ENCODE measurements around the gene INSYN2B. TPM values are rescaled to one million over a fixed set of nuclear protein-coding genes. Genes with fewer than 3 reads are reported as not detected.

The INSYN2B gene
- total and polyA plus RNA-seq, 7 donors: under 0.01 to 0.27 (median 0.10) TPM; not detected in 3

DNA sequence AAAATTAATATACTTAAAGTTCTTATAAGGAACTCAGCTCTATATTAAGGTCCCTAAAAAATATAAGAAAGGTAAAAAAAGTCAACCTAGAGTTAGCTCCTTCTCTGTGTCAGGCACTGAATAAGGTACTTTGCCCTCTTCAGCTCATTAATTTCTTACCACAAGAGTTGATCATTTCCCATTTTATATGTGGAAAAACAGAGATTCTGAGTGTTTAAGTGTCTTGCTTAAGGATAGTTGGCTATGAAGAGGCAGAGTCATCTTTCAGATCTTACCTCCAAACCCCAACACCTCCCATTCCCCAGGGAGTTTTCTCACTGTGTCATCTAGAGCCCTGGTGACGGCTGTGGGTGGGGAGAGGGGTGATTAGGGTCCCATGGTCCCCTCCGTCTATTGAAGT is 40.6 kb downstream of the INSYN2B start:
- no peaks in the 10 kb centered on the region for H3K27me3 ChIP-seq
- WGBS, 2 donors: 72 to 84% methylated on average over 2 of the region's 2 CpGs
- H3K27ac ChIP-seq: no peak overlapping the region
- DNase-seq: no peak
- H3K9me3 ChIP-seq: no peaks in the 10 kb centered on the region
- H3K36me3 ChIP-seq: no peaks in the 10 kb centered on the region
- H3K4me1 ChIP-seq: no peaks in the 10 kb centered on the region
- no peak overlapping the region for H3K4me3 ChIP-seq
- TF ChIP-seq POLR2A (IDR thresholded peaks at IDR 0.05) (no peak), POLR2AphosphoS5 (IDR thresholded peaks at IDR 0.05) (no peak), EP300 (IDR thresholded peaks at IDR 0.05) (no peak)
- TF ChIP-seq, protein P1, sequence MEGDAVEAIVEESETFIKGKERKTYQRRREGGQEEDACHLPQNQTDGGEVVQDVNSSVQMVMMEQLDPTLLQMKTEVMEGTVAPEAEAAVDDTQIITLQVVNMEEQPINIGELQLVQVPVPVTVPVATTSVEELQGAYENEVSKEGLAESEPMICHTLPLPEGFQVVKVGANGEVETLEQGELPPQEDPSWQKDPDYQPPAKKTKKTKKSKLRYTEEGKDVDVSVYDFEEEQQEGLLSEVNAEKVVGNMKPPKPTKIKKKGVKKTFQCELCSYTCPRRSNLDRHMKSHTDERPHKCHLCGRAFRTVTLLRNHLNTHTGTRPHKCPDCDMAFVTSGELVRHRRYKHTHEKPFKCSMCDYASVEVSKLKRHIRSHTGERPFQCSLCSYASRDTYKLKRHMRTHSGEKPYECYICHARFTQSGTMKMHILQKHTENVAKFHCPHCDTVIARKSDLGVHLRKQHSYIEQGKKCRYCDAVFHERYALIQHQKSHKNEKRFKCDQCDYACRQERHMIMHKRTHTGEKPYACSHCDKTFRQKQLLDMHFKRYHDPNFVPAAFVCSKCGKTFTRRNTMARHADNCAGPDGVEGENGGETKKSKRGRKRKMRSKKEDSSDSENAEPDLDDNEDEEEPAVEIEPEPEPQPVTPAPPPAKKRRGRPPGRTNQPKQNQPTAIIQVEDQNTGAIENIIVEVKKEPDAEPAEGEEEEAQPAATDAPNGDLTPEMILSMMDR (IDR thresholded peaks at IDR 0.05): no peak
- intact Hi-C loops (cut with DNase I): no loop called here

DNA sequence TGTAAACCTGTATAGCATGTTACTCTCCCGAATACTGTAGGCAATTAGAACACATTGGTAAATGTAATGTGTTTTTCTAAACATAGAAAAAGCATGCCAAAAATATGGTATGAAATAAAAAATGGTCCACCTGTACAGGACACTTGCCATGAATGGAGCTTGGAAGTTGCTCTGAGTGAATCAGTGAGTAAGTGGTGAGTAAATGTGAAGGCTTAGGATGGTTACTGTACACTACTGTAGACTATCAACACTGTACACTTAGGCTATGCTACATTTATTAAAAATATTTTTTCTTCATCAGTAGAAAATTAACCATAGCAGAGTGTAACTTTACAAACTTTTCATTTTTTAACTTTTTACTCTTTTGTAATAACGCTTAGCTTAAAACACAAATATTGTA is 41.9 kb downstream of the INSYN2B start:
- Histone ChIP-seq H3K27me3 (no peaks in the 10 kb centered on the region), H3K36me3 (no peaks in the 10 kb centered on the region), H3K4me1 (no peaks in the 10 kb centered on the region), H3K27ac (no peak overlapping the region), H3K9me3 (no peaks in the 10 kb centered on the region), H3K4me3 (no peak overlapping the region)
- no peak for DNase-seq
- no peak for TF ChIP-seq POLR2A (IDR thresholded peaks at IDR 0.05)
- TF ChIP-seq, protein P1 (IDR thresholded peaks at IDR 0.05): no peak
- TF ChIP-seq POLR2AphosphoS5 (IDR thresholded peaks at IDR 0.05): no peak
- TF ChIP-seq EP300 (IDR thresholded peaks at IDR 0.05): no peak
- intact Hi-C loops (cut with DNase I): no loop called here
- WGBS, 2 donors: 85 to 91% methylated on average over 2 of the region's 2 CpGs

DNA sequence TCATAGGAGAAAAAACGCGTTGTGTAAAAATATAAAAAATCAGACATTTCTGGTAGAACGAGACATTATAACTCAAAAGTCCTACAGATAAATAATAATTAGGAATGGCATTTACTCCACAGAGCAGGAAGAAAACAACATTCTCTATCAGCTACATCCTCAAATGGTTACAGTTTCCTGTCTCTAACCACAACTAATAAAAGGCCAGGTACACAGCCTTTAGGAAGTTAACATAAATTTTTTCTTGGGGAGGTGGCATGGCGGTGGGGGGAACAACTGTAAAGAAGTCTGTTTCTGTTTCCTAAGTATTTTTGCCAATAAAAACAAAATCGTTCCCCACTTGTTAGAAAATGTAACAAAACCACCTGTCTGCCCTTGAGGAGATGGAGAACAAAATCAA is 44.5 kb downstream of the INSYN2B start:
- intact Hi-C loops (cut with DNase I): no loop called here
- no peaks in the 10 kb centered on the region for H3K27me3 ChIP-seq
- DNase-seq: no peak
- H3K4me3 ChIP-seq: no peak overlapping the region
- TF ChIP-seq EP300 (IDR thresholded peaks at IDR 0.05): no peak
- TF ChIP-seq, protein P1 (IDR thresholded peaks at IDR 0.05): no peak
- no peak for TF ChIP-seq POLR2A (IDR thresholded peaks at IDR 0.05)
- TF ChIP-seq POLR2AphosphoS5 (IDR thresholded peaks at IDR 0.05): no peak
- H3K4me1 ChIP-seq: no peaks in the 10 kb centered on the region
- WGBS, 2 donors: 54 to 72% methylated on average over 5 of the region's 5 CpGs
- H3K9me3 ChIP-seq: no peaks in the 10 kb centered on the region
- H3K27ac ChIP-seq: no peak overlapping the region
- H3K36me3 ChIP-seq: no peaks in the 10 kb centered on the region

DNA sequence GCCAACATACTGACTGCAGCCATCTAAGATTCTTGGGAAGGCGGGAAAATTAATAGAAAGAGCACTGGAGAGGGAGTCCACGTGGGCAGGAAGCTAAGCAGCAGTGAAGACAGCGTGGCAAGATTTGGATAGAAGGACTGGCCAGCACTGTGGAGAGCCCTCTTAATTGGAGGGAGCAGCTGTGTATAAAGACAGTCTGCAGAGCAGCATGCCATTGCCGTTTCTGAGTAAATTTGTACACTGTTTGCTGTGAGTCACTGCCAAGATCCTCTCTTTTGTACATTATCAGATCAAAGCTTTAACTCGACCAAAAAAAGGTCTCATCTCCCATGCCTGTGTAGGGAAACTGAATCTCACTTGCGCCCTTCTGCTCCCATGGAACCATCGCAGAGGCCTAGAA is 45.3 kb downstream of the INSYN2B start:
- no peaks in the 10 kb centered on the region for H3K9me3 ChIP-seq
- no peak overlapping the region for H3K27ac ChIP-seq
- no peak for DNase-seq
- no peaks in the 10 kb centered on the region for H3K4me1 ChIP-seq
- TF ChIP-seq POLR2A (IDR thresholded peaks at IDR 0.05) (no peak), POLR2AphosphoS5 (IDR thresholded peaks at IDR 0.05) (no peak), EP300 (IDR thresholded peaks at IDR 0.05) (no peak)
- TF ChIP-seq, protein P1 (IDR thresholded peaks at IDR 0.05): no peak
- no peaks in the 10 kb centered on the region for H3K27me3 ChIP-seq
- intact Hi-C loops (cut with DNase I): no loop called here
- no peak overlapping the region for H3K4me3 ChIP-seq
- 68 to 71% methylated on average over 7 of the region's 7 CpGs for WGBS, 2 donors
- no peaks in the 10 kb centered on the region for H3K36me3 ChIP-seq

DNA sequence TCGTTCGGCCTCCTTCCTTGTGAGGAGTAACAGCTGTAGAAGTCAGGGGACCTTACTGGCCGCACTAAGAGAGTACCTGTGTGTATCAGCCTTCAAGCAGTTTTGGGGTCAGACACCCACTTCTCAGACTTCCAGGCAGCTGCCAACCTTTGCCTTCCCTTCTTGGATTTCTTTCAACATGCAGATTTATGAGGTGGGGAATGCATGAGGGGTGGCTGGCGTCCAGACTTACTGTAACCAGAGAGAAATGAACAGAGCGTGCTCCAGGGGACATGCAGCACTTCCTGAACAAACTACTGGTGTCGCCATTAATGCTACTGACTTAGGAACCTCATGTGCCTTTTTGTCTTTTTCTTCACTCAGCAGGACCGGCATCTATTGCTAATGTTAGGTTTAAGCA is 46.7 kb downstream of the INSYN2B start:
- Histone ChIP-seq H3K9me3 (no peaks in the 10 kb centered on the region), H3K27me3 (no peaks in the 10 kb centered on the region), H3K36me3 (no peaks in the 10 kb centered on the region), H3K4me1 (no peaks in the 10 kb centered on the region), H3K27ac (no peak overlapping the region), H3K4me3 (no peak overlapping the region)
- WGBS, 2 donors: 75 to 79% methylated on average over 7 of the region's 7 CpGs
- DNase-seq: no peak
- intact Hi-C loops (cut with DNase I): no loop called here
- TF ChIP-seq EP300 (IDR thresholded peaks at IDR 0.05): no peak
- TF ChIP-seq POLR2AphosphoS5 (IDR thresholded peaks at IDR 0.05): no peak
- TF ChIP-seq POLR2A (IDR thresholded peaks at IDR 0.05): no peak
- TF ChIP-seq, protein P1 (IDR thresholded peaks at IDR 0.05): no peak
